Endodermal cell (in vitro differentiated cells): Measurements from ENCODE around the gene DHX58. TPM values are rescaled to one million over a fixed set of nuclear protein-coding genes. Genes with fewer than 3 reads are reported as not detected.

Experiments used
- DNase-seq: peaks from one replicate; pipeline ENCODE4 v3.0.0-alpha.2; 2017
- H3K27ac ChIP-seq: 2 replicates; pipeline ENCODE4 v1.5.1; 2013; ENCODE audit warnings: mild to moderate bottlenecking, low read depth, low read length, moderate library complexity
- H3K27me3 ChIP-seq: 2 replicates; pipeline ENCODE4 v1.6.1; 2013; ENCODE audit warnings: mild to moderate bottlenecking, low read length, moderate library complexity; ENCODE audit not compliant: insufficient read depth, control insufficient read depth, poor library complexity, severe bottlenecking
- H3K36me3 ChIP-seq: 2 replicates; pipeline ENCODE4 v1.7.0; 2013; ENCODE audit warnings: mild to moderate bottlenecking, low read length, moderate library complexity; ENCODE audit not compliant: control insufficient read depth, insufficient read depth
- H3K4me1 ChIP-seq: one replicate; pipeline ENCODE4 v1.7.0; 2013; ENCODE audit warnings: low read length; ENCODE audit not compliant: control insufficient read depth, insufficient read depth
- H3K4me3 ChIP-seq: 2 replicates; pipeline ENCODE4 v1.5.1; 2013; ENCODE audit warnings: mild to moderate bottlenecking, low read length, moderate library complexity
- H3K9ac ChIP-seq: 2 replicates; pipeline ENCODE4 v1.6.1; 2013; ENCODE audit warnings: mild to moderate bottlenecking, low read length, moderate library complexity; ENCODE audit not compliant: poor library complexity, severe bottlenecking; ENCODE audit errors: extremely low read depth
- H3K9me3 ChIP-seq: 2 replicates; pipeline ENCODE4 v1.6.1; 2013; ENCODE audit warnings: mild to moderate bottlenecking, low read length, moderate library complexity; ENCODE audit not compliant: control insufficient read depth
- H3K27ac Mint-ChIP-seq: 2 replicates; pipeline ENCODE4 v1.8.0; 2020; ENCODE audit warnings: mixed read lengths
- H3K27me3 Mint-ChIP-seq: 2 replicates; pipeline ENCODE4 v1.8.0; 2021; ENCODE audit warnings: mild to moderate bottlenecking, mixed read lengths; ENCODE audit not compliant: insufficient read depth
- H3K36me3 Mint-ChIP-seq: 2 replicates; pipeline ENCODE4 v1.8.0; 2020; ENCODE audit warnings: low read depth, mixed read lengths
- H3K4me1 Mint-ChIP-seq: 2 replicates; pipeline ENCODE4 v1.8.0; 2020; ENCODE audit warnings: mixed read lengths
- H3K4me3 Mint-ChIP-seq: 2 replicates; pipeline ENCODE4 v1.8.0; 2020; ENCODE audit warnings: mild to moderate bottlenecking, moderate library complexity, mixed read lengths
- H3K9me3 Mint-ChIP-seq: 2 replicates; pipeline ENCODE4 v1.8.0; 2020; ENCODE audit warnings: mild to moderate bottlenecking, mixed read lengths
- CTCF ChIP-seq: fragments of 200-600 bp; sonication (generic); conservative IDR thresholded peaks from 2 replicates; pipeline ENCODE4 v1.5.0; 2021; ENCODE audit warnings: antibody characterized with exemption, mild to moderate bottlenecking
- WGBS, 2 experiments: methylation state at CpG; one replicate each; pipeline versions ENCODE4 v1.1.5 to v1.1.7; 2013; ENCODE audit warnings: missing lambda C conversion rate in 2 of 2, mixed read lengths in 1 of 2; ENCODE audit not compliant: insufficient coverage in 1 of 2, insufficient read length in 1 of 2; 5-methylcytosine and 5-hydroxymethylcytosine counted together
- total RNA-seq, 2 donors: library from RNA; stranded (reverse); fragmentation: NEBNext Ultra II Directional in 1 of 2; extraction: Animal tissue kit (Norgen Biotek cat#: 25700) in 1 of 2; gene quantifications; 2 replicates in 1 of 2; 3 replicates in 1 of 2; pipeline ENCODE4 v1.2.1, GENCODE V29; 2021

DHX58 gene
- total RNA-seq, 2 donors from 2014 or later = 0.38 to 0.48 TPM

- H3K4me3 ChIP-seq = peak overlapping the region; percentile 49
- no peaks in the 10 kb centered on the region for H3K27me3 ChIP-seq
- peaks cover 27% of the 10 kb centered on the region for H3K4me1 ChIP-seq
- H3K27ac ChIP-seq = no peak overlapping the region
- H3K9ac ChIP-seq = no peak overlapping the region
- H3K36me3 Mint-ChIP-seq = peaks cover 32% of the 10 kb centered on the region
- H3K9me3 ChIP-seq = no peaks in the 10 kb centered on the region
- H3K27ac Mint-ChIP-seq = peak overlapping the region; percentile 69
- no peak for DNase-seq
- no peaks in the 10 kb centered on the region for H3K27me3 Mint-ChIP-seq
- H3K9me3 Mint-ChIP-seq = no peaks in the 10 kb centered on the region
- H3K4me1 Mint-ChIP-seq = peaks cover 44% of the 10 kb centered on the region
- TF ChIP-seq CTCF = no peak
- H3K4me3 Mint-ChIP-seq = no peak overlapping the region
- peaks cover 66% of the 10 kb centered on the region for H3K36me3 ChIP-seq
- WGBS, 2 experiments = 91 to 93% methylated on average over 3 of the region's 3 CpGs
Measured at GRCh38 chr17:42132941-42133340, 20.4 kb upstream of the DHX58 start.

GRCh38 chr17:42131981-42132432, 19.5 kb upstream of the DHX58 start:
- H3K27ac Mint-ChIP-seq = no peak overlapping the region

GRCh38 chr17:42131232-42131631, 18.7 kb upstream of the DHX58 start:
- Mint-ChIP-seq H3K27me3 (no peaks in the 10 kb centered on the region), H3K4me3 (no peak overlapping the region), H3K4me1 (peaks cover 37% of the 10 kb centered on the region), H3K9me3 (no peaks in the 10 kb centered on the region), H3K27ac (peak overlapping the region; percentile 11), H3K36me3 (peaks cover 46% of the 10 kb centered on the region)
- no peak for TF ChIP-seq CTCF
- DNase-seq = no peak
- no peak overlapping the region for H3K9ac ChIP-seq
- no peaks in the 10 kb centered on the region for H3K27me3 ChIP-seq
- peaks cover 23% of the 10 kb centered on the region for H3K4me1 ChIP-seq
- no peaks in the 10 kb centered on the region for H3K9me3 ChIP-seq
- no peak overlapping the region for H3K4me3 ChIP-seq
- H3K36me3 ChIP-seq = peaks cover 74% of the 10 kb centered on the region
- no peak overlapping the region for H3K27ac ChIP-seq
- 86 to 96% methylated on average over 1 to 4 of the region's 4 CpGs for WGBS, 2 experiments

More at GRCh38 chr17:42131981-42132432, 19.5 kb upstream of the DHX58 start:
- Mint-ChIP-seq H3K27me3 (no peaks in the 10 kb centered on the region), H3K4me3 (no peak overlapping the region), H3K4me1 (peaks cover 43% of the 10 kb centered on the region), H3K36me3 (peaks cover 40% of the 10 kb centered on the region), H3K9me3 (no peaks in the 10 kb centered on the region)
- TF ChIP-seq CTCF = no peak
- 91 to 98% methylated on average over 1 to 4 of the region's 4 CpGs for WGBS, 2 experiments
- no peak for DNase-seq
- no peak overlapping the region for H3K4me3 ChIP-seq
- no peak overlapping the region for H3K9ac ChIP-seq
- peaks cover 67% of the 10 kb centered on the region for H3K36me3 ChIP-seq
- no peaks in the 10 kb centered on the region for H3K9me3 ChIP-seq
- peaks cover 27% of the 10 kb centered on the region for H3K4me1 ChIP-seq
- H3K27me3 ChIP-seq = no peaks in the 10 kb centered on the region
- H3K27ac ChIP-seq = no peak overlapping the region
